ENCODE results near the gene HSPB9.
A peak's percentile ranks its signal among the peaks of the same experiment; 100 is the strongest.

HSPB9 gene

GRCh38 chr17:42159796-42160530 lies 37.4 kb downstream of the HSPB9 start:
- CTCF ChIA-PET = interaction anchor here (0.6 to 1.9 kb wide), 6 partner anchors 15 to 251 kb away, joined by 3 to 6 read pairs (median 4); no protein-coding TSS in a partner anchor
- Histone ChIP-seq H3K36me3 (ENCODE audit: control insufficient read depth in 2 of 2, insufficient read depth in 1 of 2, low read length in 2 of 2) (no peaks in the 10 kb centered on the region), H3K4me3 (ENCODE audit: low read depth, low read length) (no peak overlapping the region), H3K9me3 (ENCODE audit: control insufficient read depth, insufficient read depth, low read depth, low read length) (no peaks in the 10 kb centered on the region), H3K4me1 (ENCODE audit: control insufficient read depth, insufficient read depth, low read length) (no peaks in the 10 kb centered on the region), H3K27ac (ENCODE audit: extremely low read depth, low read depth, low read length) (no peak overlapping the region)
- POLR2A ChIA-PET = interaction anchor here (0.7 to 1.2 kb wide), 2 partner anchors 8 to 24 kb away, joined by 3 to 9 read pairs; no protein-coding TSS in a partner anchor
- TF ChIP-seq ZNF140 (tag by site-specific recombination; IDR thresholded peaks at IDR 0.05) = no peak
- TF ChIP-seq GFI1B (tag by site-specific recombination; IDR thresholded peaks at IDR 0.05) = no peak
- no peak for TF ChIP-seq ZNF549 (tag by site-specific recombination; IDR thresholded peaks at IDR 0.05)
- no peak for TF ChIP-seq ZNF239 (tag by site-specific recombination; IDR thresholded peaks at IDR 0.05)
- no peak for TF ChIP-seq ZNF10 (tag by site-specific recombination; IDR thresholded peaks at IDR 0.05)
- no peak for TF ChIP-seq ZNF423 (tag by site-specific recombination; IDR thresholded peaks at IDR 0.05)
- TF ChIP-seq MEIS1 (CRISPR knock-in tag; IDR thresholded peaks at IDR 0.05; ENCODE audit: borderline replicate concordance) = no peak
- no peak for TF ChIP-seq REPIN1 (tag by site-specific recombination; IDR thresholded peaks at IDR 0.05; ENCODE audit: low read depth)
- no peak for TF ChIP-seq ZNF777 (tag by site-specific recombination; IDR thresholded peaks at IDR 0.05; ENCODE audit: borderline replicate concordance)
- no peak for TF ChIP-seq ZNF558 (tag by site-specific recombination; IDR thresholded peaks at IDR 0.05)
- no peak for TF ChIP-seq KLF16 (tag by site-specific recombination; IDR thresholded peaks at IDR 0.05)
- TF ChIP-seq ZNF664 (tag by site-specific recombination; IDR thresholded peaks at IDR 0.05) = no peak
- TF ChIP-seq SCRT1 (tag by site-specific recombination; IDR thresholded peaks at IDR 0.05; ENCODE audit: borderline replicate concordance) = no peak
- TF ChIP-seq ZBTB1 (tag by site-specific recombination; IDR thresholded peaks at IDR 0.05) = no peak

GRCh38 chr17:42160531-42160910 lies 37.9 kb downstream of the HSPB9 start:
- Histone ChIP-seq H3K36me3 (ENCODE audit: control insufficient read depth in 2 of 2, insufficient read depth in 1 of 2, low read length in 2 of 2) (no peaks in the 10 kb centered on the region), H3K4me3 (ENCODE audit: low read depth, low read length) (no peak overlapping the region), H3K9me3 (ENCODE audit: control insufficient read depth, insufficient read depth, low read depth, low read length) (no peaks in the 10 kb centered on the region), H3K27ac (ENCODE audit: extremely low read depth, low read depth, low read length) (no peak overlapping the region), H3K4me1 (ENCODE audit: control insufficient read depth, insufficient read depth, low read length) (no peaks in the 10 kb centered on the region)
- ChIA-PET CTCF (interaction anchor here (0.6 to 2.3 kb wide), 5 partner anchors 11 to 250 kb away, joined by 3 to 8 read pairs (median 5); no protein-coding TSS in a partner anchor), POLR2A (interaction anchor here (0.7 to 1.2 kb wide), 2 partner anchors 8 to 24 kb away, joined by 3 to 9 read pairs; no protein-coding TSS in a partner anchor)
- TF ChIP-seq ZNF548 (tag by site-specific recombination; IDR thresholded peaks at IDR 0.05) = no peak
- TF ChIP-seq, protein P1, sequence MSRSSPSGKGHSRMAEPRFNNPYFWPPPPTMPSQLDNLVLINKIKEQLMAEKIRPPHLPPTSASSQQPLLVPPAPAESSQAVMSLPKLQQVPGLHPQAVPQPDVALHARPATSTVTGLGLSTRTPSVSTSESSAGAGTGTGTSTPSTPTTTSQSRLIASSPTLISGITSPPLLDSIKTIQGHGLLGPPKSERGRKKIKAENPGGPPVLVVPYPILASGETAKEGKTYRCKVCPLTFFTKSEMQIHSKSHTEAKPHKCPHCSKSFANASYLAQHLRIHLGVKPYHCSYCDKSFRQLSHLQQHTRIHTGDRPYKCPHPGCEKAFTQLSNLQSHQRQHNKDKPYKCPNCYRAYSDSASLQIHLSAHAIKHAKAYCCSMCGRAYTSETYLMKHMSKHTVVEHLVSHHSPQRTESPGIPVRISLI (tag by site-specific recombination; IDR thresholded peaks at IDR 0.05) = 0 out of 2 replicates have a peak, but pooled peaks have one; percentile 45
- TF ChIP-seq ZNF2 (tag by site-specific recombination; IDR thresholded peaks at IDR 0.05) = no peak
- no peak for TF ChIP-seq ZBTB11 (tag by site-specific recombination; conservative IDR thresholded peaks at IDR 0.05; ENCODE audit: low read depth)
- TF ChIP-seq ZNF76 (tag by site-specific recombination; IDR thresholded peaks at IDR 0.05; ENCODE audit: borderline replicate concordance, low read depth) = no peak

Measured in HEK293 (cell line).